Measurements from ENCODE around the gene HPCAL1.

Gene HPCAL1

GRCh38 chr2:10306901-10307463 lies 4.3 kb downstream of the HPCAL1 start:
- no peak overlapping the region for H3K4me3 ChIP-seq (ENCODE audit: low read depth, low read length)
- no peak for TF ChIP-seq CTCF (IDR thresholded peaks at IDR 0.05; ENCODE audit: low read depth, low read length)

- TF ChIP-seq CTCF (IDR thresholded peaks at IDR 0.05; ENCODE audit: low read depth, low read length) = no peak
- H3K4me3 ChIP-seq (ENCODE audit: low read depth, low read length) = no peak overlapping the region
These were observed 5.0 kb downstream of the HPCAL1 start for GRCh38 chr2:10307561-10308156.

GRCh38 chr2:10308866-10309265 lies 6.2 kb downstream of the HPCAL1 start:
- no peak overlapping the region for H3K4me3 ChIP-seq (ENCODE audit: low read depth, low read length)
- no peak for TF ChIP-seq CTCF (IDR thresholded peaks at IDR 0.05; ENCODE audit: low read depth, low read length)

GRCh38 chr2:10309286-10309685 lies 6.6 kb downstream of the HPCAL1 start:
- H3K4me3 ChIP-seq (ENCODE audit: low read depth, low read length) = no peak overlapping the region
- TF ChIP-seq CTCF (IDR thresholded peaks at IDR 0.05; ENCODE audit: low read depth, low read length) = no peak

GRCh38 chr2:10310309-10310888 lies 7.7 kb downstream of the HPCAL1 start:
- TF ChIP-seq CTCF (IDR thresholded peaks at IDR 0.05; ENCODE audit: low read depth, low read length) = no peak
- no peak overlapping the region for H3K4me3 ChIP-seq (ENCODE audit: low read depth, low read length)

GRCh38 chr2:10311736-10312135 lies 9.0 kb downstream of the HPCAL1 start:
- no peak for TF ChIP-seq CTCF (IDR thresholded peaks at IDR 0.05; ENCODE audit: low read depth, low read length)
- H3K4me3 ChIP-seq (ENCODE audit: low read depth, low read length) = no peak overlapping the region

GRCh38 chr2:10312437-10312957 lies 9.8 kb downstream of the HPCAL1 start:
- TF ChIP-seq CTCF (IDR thresholded peaks at IDR 0.05; ENCODE audit: low read depth, low read length) = no peak
- H3K4me3 ChIP-seq (ENCODE audit: low read depth, low read length) = no peak overlapping the region

All from WI38 (cell line).